Measurements from ENCODE around the gene DLG1.

The DLG1 gene

DNA sequence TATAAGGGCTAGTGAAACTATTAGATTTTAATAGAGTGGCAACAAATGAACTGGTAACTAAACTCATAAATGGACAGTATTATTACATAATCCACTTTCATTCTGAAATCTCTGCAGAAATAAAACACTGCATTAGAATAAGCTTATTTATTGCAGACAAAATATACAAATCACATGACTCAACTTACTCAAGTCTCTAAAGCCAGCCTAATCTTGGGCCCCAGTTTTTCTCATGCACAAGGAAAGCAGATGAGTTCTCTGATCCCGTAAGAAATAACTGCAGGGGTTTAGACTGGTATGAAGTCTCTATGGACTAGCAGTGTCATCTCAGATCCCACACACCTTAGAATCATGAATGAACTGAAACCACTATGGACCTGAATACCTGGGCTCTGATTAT is 5.8 kb downstream of the DLG1 start:
- H3K4me3 ChIP-seq (ENCODE audit: control insufficient read depth in 1 of 7, extremely low read depth in 1 of 7, insufficient read depth in 4 of 7, low read depth in 2 of 7, low read length in 6 of 7), result no peak overlapping the region
- ChIA-PET POLR2A (interaction anchor here (0.5 kb wide), 1 partner anchor 14 kb away, joined by 3 read pairs; no protein-coding TSS in a partner anchor), CTCF (no interaction called here)
- no peaks in the 10 kb centered on the region for H3K9me3 ChIP-seq (ENCODE audit: control extremely low read depth in 1 of 5, control insufficient read depth in 4 of 5, insufficient read depth in 2 of 5, low read depth in 1 of 5, low read length in 4 of 5)
- H3K27me3 ChIP-seq (replicated peaks in 2 of 5; ENCODE audit: control insufficient read depth in 4 of 5, insufficient read depth in 5 of 5, low read length in 4 of 5), result no peaks in the 10 kb centered on the region
- peaks cover 0 to 35% (median 16%) of the 10 kb centered on the region in 4 experiments for H3K36me3 ChIP-seq (ENCODE audit: control insufficient read depth in 4 of 4, insufficient read depth in 4 of 4, low read length in 3 of 4)
- 100% methylated on average over 1 of the region's 1 CpG for WGBS (ENCODE audit: insufficient coverage)
- no peak overlapping the region for H3K27ac ChIP-seq (ENCODE audit: insufficient read depth in 1 of 2, low read depth in 1 of 2, low read length in 2 of 2, poor library complexity in 1 of 2, severe bottlenecking in 2 of 2)
- H3K4me1 ChIP-seq (ENCODE audit: control extremely low read depth in 1 of 4, control insufficient read depth in 4 of 4, insufficient read depth in 4 of 4, low read length in 3 of 4), result peaks cover 0 to 15% (median 7%) of the 10 kb centered on the region in 4 experiments
- no peak for DNase-seq

DNA sequence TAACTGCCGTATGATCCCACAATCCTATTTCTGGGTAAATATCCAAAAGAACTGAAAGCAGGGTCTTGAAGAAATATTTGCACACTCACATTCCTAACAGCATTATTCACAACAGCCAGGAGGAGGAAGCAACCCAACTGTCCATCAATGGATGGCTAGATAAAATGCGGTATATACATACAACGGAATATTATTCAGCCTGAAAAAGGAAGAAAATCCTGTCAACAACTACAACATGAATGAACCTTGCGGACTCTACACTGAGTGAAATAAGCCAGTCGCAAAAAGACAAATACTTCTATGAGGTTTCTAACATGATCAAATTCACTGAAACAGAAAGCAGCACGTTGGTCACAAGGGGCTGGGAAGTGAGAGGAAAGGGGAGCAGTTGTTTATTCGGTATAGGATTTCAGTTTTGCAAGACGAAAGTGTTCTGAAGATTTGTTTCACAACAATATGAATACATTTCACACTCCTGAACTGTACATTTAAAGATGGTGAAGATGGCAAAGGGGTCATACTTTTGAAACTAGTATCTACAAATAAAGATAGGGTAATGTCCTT is 6.2 kb downstream of the DLG1 start:
- Histone ChIP-seq H3K9me3 (ENCODE audit: control extremely low read depth in 1 of 5, control insufficient read depth in 4 of 5, insufficient read depth in 2 of 5, low read depth in 1 of 5, low read length in 4 of 5) (no peaks in the 10 kb centered on the region), H3K27me3 (replicated peaks in 2 of 5; ENCODE audit: control insufficient read depth in 4 of 5, insufficient read depth in 5 of 5, low read length in 4 of 5) (no peaks in the 10 kb centered on the region), H3K36me3 (ENCODE audit: control insufficient read depth in 4 of 4, insufficient read depth in 4 of 4, low read length in 3 of 4) (peaks cover 0 to 35% (median 17%) of the 10 kb centered on the region in 4 experiments), H3K4me1 (ENCODE audit: control extremely low read depth in 1 of 4, control insufficient read depth in 4 of 4, insufficient read depth in 4 of 4, low read length in 3 of 4) (peaks cover 0 to 12% (median 7%) of the 10 kb centered on the region in 4 experiments), H3K4me3 (ENCODE audit: control insufficient read depth in 1 of 7, extremely low read depth in 1 of 7, insufficient read depth in 4 of 7, low read depth in 2 of 7, low read length in 6 of 7) (no peak overlapping the region), H3K27ac (ENCODE audit: insufficient read depth in 1 of 2, low read depth in 1 of 2, low read length in 2 of 2, poor library complexity in 1 of 2, severe bottlenecking in 2 of 2) (no peak overlapping the region)
- no peak for DNase-seq
- ChIA-PET POLR2A (interaction anchor here (0.5 kb wide), 1 partner anchor 13 kb away, joined by 3 read pairs; no protein-coding TSS in a partner anchor), CTCF (no interaction called here)
- 94% methylated on average over 3 of the region's 8 CpGs for WGBS (ENCODE audit: insufficient coverage)

DNA sequence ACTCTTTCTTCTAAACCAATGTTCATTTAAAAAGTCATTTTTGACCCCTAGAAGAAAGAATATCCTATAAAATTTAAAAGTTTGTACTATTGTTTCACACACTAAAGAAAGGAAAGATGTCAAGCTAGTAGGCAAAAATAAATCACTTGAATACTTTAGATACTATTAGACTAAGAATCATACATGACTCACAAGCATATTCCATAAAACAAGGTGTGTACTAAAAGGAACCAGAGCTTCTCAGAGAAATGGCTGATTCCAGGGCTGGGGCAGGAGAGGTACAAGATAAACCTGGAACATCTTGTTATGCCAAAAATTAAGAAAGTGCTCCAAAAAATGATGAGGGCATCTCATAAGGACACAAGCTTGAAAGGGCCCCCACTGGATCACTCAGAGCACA is 8.7 kb downstream of the DLG1 start:
- Histone ChIP-seq H3K27me3 (replicated peaks in 2 of 5; ENCODE audit: control insufficient read depth in 4 of 5, insufficient read depth in 5 of 5, low read length in 4 of 5) (no peaks in the 10 kb centered on the region), H3K36me3 (ENCODE audit: control insufficient read depth in 4 of 4, insufficient read depth in 4 of 4, low read length in 3 of 4) (peaks cover 7 to 41% (median 30%) of the 10 kb centered on the region in 4 experiments), H3K4me1 (ENCODE audit: control extremely low read depth in 1 of 4, control insufficient read depth in 4 of 4, insufficient read depth in 4 of 4, low read length in 3 of 4) (peaks cover 0 to 2% (median 0%) of the 10 kb centered on the region in 4 experiments), H3K4me3 (ENCODE audit: control insufficient read depth in 1 of 7, extremely low read depth in 1 of 7, insufficient read depth in 4 of 7, low read depth in 2 of 7, low read length in 6 of 7) (no peak overlapping the region), H3K9me3 (ENCODE audit: control extremely low read depth in 1 of 5, control insufficient read depth in 4 of 5, insufficient read depth in 2 of 5, low read depth in 1 of 5, low read length in 4 of 5) (peaks cover 0 to 5% (median 4%) of the 10 kb centered on the region in 5 experiments), H3K27ac (ENCODE audit: insufficient read depth in 1 of 2, low read depth in 1 of 2, low read length in 2 of 2, poor library complexity in 1 of 2, severe bottlenecking in 2 of 2) (no peak overlapping the region)
- POLR2A ChIA-PET, result no interaction called here
- DNase-seq, result no peak
- CTCF ChIA-PET, result no interaction called here

DNA sequence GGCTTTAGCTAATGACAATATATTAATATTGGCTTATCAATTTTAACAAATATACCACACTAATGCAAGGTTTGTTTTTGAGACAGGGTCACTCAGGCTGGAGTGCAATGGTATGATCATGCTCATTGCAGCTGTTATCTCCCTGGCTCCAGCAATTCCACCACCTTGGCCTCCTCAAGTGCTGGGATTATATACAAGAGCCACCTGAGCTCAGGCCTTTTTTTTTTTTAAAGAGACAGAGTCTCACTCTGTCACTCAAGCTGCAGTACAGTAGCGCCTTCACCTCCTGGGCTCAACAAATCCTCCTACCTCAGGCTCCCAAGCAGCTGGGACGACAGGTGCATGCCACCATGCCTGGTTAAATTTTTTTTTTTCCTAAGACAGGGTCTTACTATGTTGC is 11.7 kb downstream of the DLG1 start:
- POLR2A ChIA-PET, result no interaction called here
- DNase-seq, result no peak
- CTCF ChIA-PET, result interaction anchor here (0.6 to 0.9 kb wide), 2 partner anchors 29 to 389 kb away, joined by 3 read pairs; no protein-coding TSS in a partner anchor
- Histone ChIP-seq H3K9me3 (ENCODE audit: control extremely low read depth in 1 of 5, control insufficient read depth in 4 of 5, insufficient read depth in 2 of 5, low read depth in 1 of 5, low read length in 4 of 5) (peaks cover 0 to 5% (median 4%) of the 10 kb centered on the region in 5 experiments), H3K4me3 (ENCODE audit: control insufficient read depth in 1 of 7, extremely low read depth in 1 of 7, insufficient read depth in 4 of 7, low read depth in 2 of 7, low read length in 6 of 7) (no peak overlapping the region), H3K27ac (ENCODE audit: insufficient read depth in 1 of 2, low read depth in 1 of 2, low read length in 2 of 2, poor library complexity in 1 of 2, severe bottlenecking in 2 of 2) (no peak overlapping the region), H3K27me3 (replicated peaks in 2 of 5; ENCODE audit: control insufficient read depth in 4 of 5, insufficient read depth in 5 of 5, low read length in 4 of 5) (no peaks in the 10 kb centered on the region), H3K36me3 (ENCODE audit: control insufficient read depth in 4 of 4, insufficient read depth in 4 of 4, low read length in 3 of 4) (peaks cover 13 to 43% (median 30%) of the 10 kb centered on the region in 4 experiments), H3K4me1 (ENCODE audit: control extremely low read depth in 1 of 4, control insufficient read depth in 4 of 4, insufficient read depth in 4 of 4, low read length in 3 of 4) (no peaks in the 10 kb centered on the region)
- WGBS (ENCODE audit: insufficient coverage), result no CpG with 5 or more reads among the region's 2 CpGs

DNA sequence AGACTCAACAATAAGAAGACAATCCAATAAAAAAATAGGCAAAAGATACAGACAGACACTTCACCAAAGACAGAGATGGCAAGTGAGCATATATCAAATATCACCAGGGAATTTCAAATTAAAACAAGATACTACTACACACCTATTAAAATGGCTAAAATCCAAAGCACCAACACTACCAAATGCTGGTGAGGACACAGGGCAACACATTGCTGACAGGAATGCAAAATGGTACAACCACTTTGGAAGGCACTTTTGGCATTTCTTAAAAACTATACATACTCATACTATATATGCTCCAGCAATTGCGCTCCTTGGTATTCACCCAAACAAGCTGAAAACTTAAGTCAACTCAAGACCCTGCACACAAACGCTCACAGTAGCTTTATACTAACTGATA is 12.9 kb downstream of the DLG1 start:
- peaks cover 0 to 11% (median 4%) of the 10 kb centered on the region in 5 experiments for H3K9me3 ChIP-seq (ENCODE audit: control extremely low read depth in 1 of 5, control insufficient read depth in 4 of 5, insufficient read depth in 2 of 5, low read depth in 1 of 5, low read length in 4 of 5)
- peaks cover 13 to 48% (median 36%) of the 10 kb centered on the region in 4 experiments for H3K36me3 ChIP-seq (ENCODE audit: control insufficient read depth in 4 of 4, insufficient read depth in 4 of 4, low read length in 3 of 4)
- ChIA-PET CTCF (no interaction called here), POLR2A (no interaction called here)
- H3K4me1 ChIP-seq (ENCODE audit: control extremely low read depth in 1 of 4, control insufficient read depth in 4 of 4, insufficient read depth in 4 of 4, low read length in 3 of 4), result no peaks in the 10 kb centered on the region
- no peaks in the 10 kb centered on the region for H3K27me3 ChIP-seq (replicated peaks in 2 of 5; ENCODE audit: control insufficient read depth in 4 of 5, insufficient read depth in 5 of 5, low read length in 4 of 5)
- no peak for DNase-seq
- no peak overlapping the region for H3K27ac ChIP-seq (ENCODE audit: insufficient read depth in 1 of 2, low read depth in 1 of 2, low read length in 2 of 2, poor library complexity in 1 of 2, severe bottlenecking in 2 of 2)
- H3K4me3 ChIP-seq (ENCODE audit: control insufficient read depth in 1 of 7, extremely low read depth in 1 of 7, insufficient read depth in 4 of 7, low read depth in 2 of 7, low read length in 6 of 7), result no peak overlapping the region
- 100% methylated on average over 1 of the region's 2 CpGs for WGBS (ENCODE audit: insufficient coverage)

DNA sequence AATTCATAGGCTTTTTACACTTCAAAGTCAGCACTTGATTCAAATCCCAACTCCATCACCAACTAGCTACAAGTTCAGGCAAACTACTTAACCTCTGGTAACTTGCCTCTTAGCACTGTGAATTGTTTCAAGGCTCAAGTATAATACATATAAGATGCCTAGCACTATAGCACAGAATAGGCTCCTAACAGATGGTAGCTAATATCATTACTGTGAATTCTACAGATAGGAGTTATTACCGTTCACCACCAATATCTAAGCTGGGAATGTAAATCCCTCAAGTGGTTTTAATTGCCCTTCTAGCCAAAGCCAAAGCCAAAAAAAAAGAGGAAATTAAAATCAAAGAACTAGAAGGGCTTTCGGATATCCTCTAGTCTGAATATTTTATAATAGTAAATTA is 15.4 kb downstream of the DLG1 start:
- ChIA-PET CTCF (interaction anchor here (1.0 to 1.1 kb wide), 2 partner anchors 9 to 27 kb away, joined by 3 read pairs; no protein-coding TSS in a partner anchor), POLR2A (interaction anchor here (1.1 kb wide), 1 partner anchor 20 kb away, joined by 4 read pairs; no protein-coding TSS in a partner anchor)
- Histone ChIP-seq H3K27ac (ENCODE audit: insufficient read depth in 1 of 2, low read depth in 1 of 2, low read length in 2 of 2, poor library complexity in 1 of 2, severe bottlenecking in 2 of 2) (no peak overlapping the region), H3K4me1 (ENCODE audit: control extremely low read depth in 1 of 4, control insufficient read depth in 4 of 4, insufficient read depth in 4 of 4, low read length in 3 of 4) (no peaks in the 10 kb centered on the region), H3K27me3 (replicated peaks in 2 of 5; ENCODE audit: control insufficient read depth in 4 of 5, insufficient read depth in 5 of 5, low read length in 4 of 5) (no peaks in the 10 kb centered on the region), H3K4me3 (ENCODE audit: control insufficient read depth in 1 of 7, extremely low read depth in 1 of 7, insufficient read depth in 4 of 7, low read depth in 2 of 7, low read length in 6 of 7) (no peak overlapping the region), H3K36me3 (ENCODE audit: control insufficient read depth in 4 of 4, insufficient read depth in 4 of 4, low read length in 3 of 4) (peaks cover 16 to 49% (median 35%) of the 10 kb centered on the region in 4 experiments), H3K9me3 (ENCODE audit: control extremely low read depth in 1 of 5, control insufficient read depth in 4 of 5, insufficient read depth in 2 of 5, low read depth in 1 of 5, low read length in 4 of 5) (peaks cover 0 to 11% (median 4%) of the 10 kb centered on the region in 5 experiments)
- no CpG with 5 or more reads among the region's 2 CpGs for WGBS (ENCODE audit: insufficient coverage)
- DNase-seq, result no peak

DNA sequence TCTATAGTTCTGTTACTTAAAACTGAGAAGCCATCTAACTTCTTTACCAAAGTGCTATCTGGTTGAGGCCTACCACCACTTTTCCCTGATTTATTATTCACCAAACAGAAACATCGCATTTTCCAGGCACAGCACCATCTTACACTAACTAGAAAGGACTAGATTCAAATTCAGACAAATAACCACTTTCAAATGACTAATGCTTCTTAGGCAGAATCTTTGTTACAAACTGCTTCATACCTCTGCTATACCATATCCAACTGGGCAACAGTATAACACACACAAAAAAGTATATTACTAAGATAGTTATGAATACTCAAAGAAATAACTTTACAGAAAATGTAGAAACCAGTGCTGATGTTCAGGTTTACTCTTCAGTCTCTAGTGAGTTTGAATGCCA is 16.6 kb downstream of the DLG1 start:
- Histone ChIP-seq H3K4me1 (ENCODE audit: control extremely low read depth in 1 of 4, control insufficient read depth in 4 of 4, insufficient read depth in 4 of 4, low read length in 3 of 4) (no peaks in the 10 kb centered on the region), H3K27ac (ENCODE audit: insufficient read depth in 1 of 2, low read depth in 1 of 2, low read length in 2 of 2, poor library complexity in 1 of 2, severe bottlenecking in 2 of 2) (no peak overlapping the region), H3K4me3 (ENCODE audit: control insufficient read depth in 1 of 7, extremely low read depth in 1 of 7, insufficient read depth in 4 of 7, low read depth in 2 of 7, low read length in 6 of 7) (no peak overlapping the region), H3K36me3 (ENCODE audit: control insufficient read depth in 4 of 4, insufficient read depth in 4 of 4, low read length in 3 of 4) (peaks cover 14 to 50% (median 35%) of the 10 kb centered on the region in 4 experiments), H3K27me3 (replicated peaks in 2 of 5; ENCODE audit: control insufficient read depth in 4 of 5, insufficient read depth in 5 of 5, low read length in 4 of 5) (no peaks in the 10 kb centered on the region), H3K9me3 (ENCODE audit: control extremely low read depth in 1 of 5, control insufficient read depth in 4 of 5, insufficient read depth in 2 of 5, low read depth in 1 of 5, low read length in 4 of 5) (peaks cover 0 to 11% (median 4%) of the 10 kb centered on the region in 5 experiments)
- WGBS (ENCODE audit: insufficient coverage), result 90% methylated on average over 1 of the region's 1 CpG
- ChIA-PET POLR2A (no interaction called here), CTCF (interaction anchor here (0.8 to 1.1 kb wide), 4 partner anchors 8 to 38 kb away, joined by 3 read pairs; no protein-coding TSS in a partner anchor)
- DNase-seq, result no peak

Data from common myeloid progenitor, CD34-positive (primary cell).